Glutamatergic neuron (in vitro differentiated cells): ENCODE results near the gene TNPO1. TPM values are rescaled to one million over a fixed set of nuclear protein-coding genes. Genes with fewer than 3 reads are reported as not detected.

ENCODE experiments used
- DNase-seq: peaks from one replicate; pipeline ENCODE4 v3.0.0; 2022
- H3K27ac Mint-ChIP-seq: one replicate; pipeline ENCODE4 v1.8.0; 2020; ENCODE audit warnings: mild to moderate bottlenecking, mixed read lengths, inconsistent platforms; ENCODE audit not compliant: unreplicated experiment
- H3K27me3 Mint-ChIP-seq: one replicate; pipeline ENCODE4 v1.8.0; 2020; ENCODE audit warnings: mild to moderate bottlenecking, moderate library complexity, mixed read lengths, inconsistent platforms; ENCODE audit not compliant: unreplicated experiment
- H3K36me3 Mint-ChIP-seq: one replicate; pipeline ENCODE4 v1.8.0; 2020; ENCODE audit warnings: mild to moderate bottlenecking, mixed read lengths, inconsistent platforms; ENCODE audit not compliant: unreplicated experiment
- H3K4me1 Mint-ChIP-seq: one replicate; pipeline ENCODE4 v1.8.0; 2020; ENCODE audit warnings: mild to moderate bottlenecking, low read depth, mixed read lengths, inconsistent platforms; ENCODE audit not compliant: unreplicated experiment
- H3K4me3 Mint-ChIP-seq: one replicate; pipeline ENCODE4 v1.8.0; 2020; ENCODE audit warnings: mild to moderate bottlenecking, mixed read lengths, inconsistent platforms; ENCODE audit not compliant: unreplicated experiment
- H3K9me3 Mint-ChIP-seq: one replicate; pipeline ENCODE4 v1.8.0; 2020; ENCODE audit warnings: mild to moderate bottlenecking, moderate library complexity, mixed read lengths, inconsistent platforms; ENCODE audit not compliant: unreplicated experiment
- total RNA-seq: library from RNA; stranded (reverse); fragmentation: NEBNext Ultra II Directional; extraction: Animal tissue kit (Norgen Biotek cat#: 25700); gene quantifications from one replicate; pipeline ENCODE4 v1.2.1, GENCODE V29; 2021; ENCODE audit not compliant: unreplicated experiment
- TF ChIP-seq, protein P1 (sequence below): fragments of 200-600 bp; sonication (generic); IDR thresholded peaks from one replicate; pipeline ENCODE4 v1.5.0; 2021; ENCODE audit not compliant: partially characterized antibody, unreplicated experiment

TNPO1 gene
- total RNA-seq, 1 donor from 2014 or later: 289 TPM

DNA sequence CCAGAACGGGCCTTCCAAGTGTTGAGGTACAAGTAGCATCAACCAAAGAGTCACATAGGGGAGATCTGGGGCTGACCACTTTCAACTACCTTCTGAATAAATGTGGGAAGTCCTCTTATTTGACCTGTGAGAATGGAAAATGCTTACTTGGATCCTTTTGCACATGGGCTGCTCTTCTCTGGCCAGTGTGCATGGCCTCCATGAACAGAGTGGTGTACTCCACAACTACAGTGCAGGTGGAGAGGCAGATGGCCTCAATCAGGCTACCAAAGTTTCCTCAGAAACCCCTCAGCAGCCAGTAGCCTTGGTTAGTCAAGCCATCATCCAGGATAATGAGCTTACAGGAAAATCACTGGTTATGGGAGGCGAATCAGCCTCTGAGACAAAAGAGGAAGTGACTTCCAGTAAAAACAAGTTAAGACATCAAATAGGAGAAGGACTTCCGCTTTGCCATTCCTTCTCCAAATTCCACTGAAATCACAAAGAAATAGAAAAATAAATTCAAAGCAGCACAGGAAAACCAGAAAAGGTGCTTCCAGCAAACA, 121.1 kb downstream of the TNPO1 start:
- Mint-ChIP-seq H3K4me1 (no peaks in the 10 kb centered on the region), H3K27ac (no peak overlapping the region), H3K36me3 (peaks cover 5% of the 10 kb centered on the region), H3K4me3 (no peak overlapping the region), H3K9me3 (peaks cover 8% of the 10 kb centered on the region), H3K27me3 (no peaks in the 10 kb centered on the region)
- no peak for DNase-seq
- TF ChIP-seq, protein P1, sequence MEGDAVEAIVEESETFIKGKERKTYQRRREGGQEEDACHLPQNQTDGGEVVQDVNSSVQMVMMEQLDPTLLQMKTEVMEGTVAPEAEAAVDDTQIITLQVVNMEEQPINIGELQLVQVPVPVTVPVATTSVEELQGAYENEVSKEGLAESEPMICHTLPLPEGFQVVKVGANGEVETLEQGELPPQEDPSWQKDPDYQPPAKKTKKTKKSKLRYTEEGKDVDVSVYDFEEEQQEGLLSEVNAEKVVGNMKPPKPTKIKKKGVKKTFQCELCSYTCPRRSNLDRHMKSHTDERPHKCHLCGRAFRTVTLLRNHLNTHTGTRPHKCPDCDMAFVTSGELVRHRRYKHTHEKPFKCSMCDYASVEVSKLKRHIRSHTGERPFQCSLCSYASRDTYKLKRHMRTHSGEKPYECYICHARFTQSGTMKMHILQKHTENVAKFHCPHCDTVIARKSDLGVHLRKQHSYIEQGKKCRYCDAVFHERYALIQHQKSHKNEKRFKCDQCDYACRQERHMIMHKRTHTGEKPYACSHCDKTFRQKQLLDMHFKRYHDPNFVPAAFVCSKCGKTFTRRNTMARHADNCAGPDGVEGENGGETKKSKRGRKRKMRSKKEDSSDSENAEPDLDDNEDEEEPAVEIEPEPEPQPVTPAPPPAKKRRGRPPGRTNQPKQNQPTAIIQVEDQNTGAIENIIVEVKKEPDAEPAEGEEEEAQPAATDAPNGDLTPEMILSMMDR: no peak

DNA sequence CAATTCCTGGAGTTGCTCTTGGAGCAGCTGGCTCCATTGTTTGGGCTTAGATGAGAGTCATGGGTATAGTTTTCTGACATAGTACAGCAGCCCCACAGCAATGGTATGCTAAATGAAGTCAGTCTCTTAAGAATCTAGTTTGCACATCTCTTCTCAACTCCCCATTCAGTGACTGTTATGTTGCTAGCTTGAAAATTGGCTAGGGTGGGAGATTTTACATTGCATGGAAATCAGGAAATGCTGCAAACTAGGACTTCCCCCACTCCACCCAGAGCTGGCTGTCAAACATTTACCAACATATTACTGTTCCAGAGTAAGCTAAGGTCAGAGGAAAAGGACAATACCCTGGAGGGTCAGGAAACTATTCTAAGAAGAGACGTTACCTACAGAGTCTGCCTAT, 121.7 kb downstream of the TNPO1 start:
- TF ChIP-seq, protein P1: no peak
- no peaks in the 10 kb centered on the region for H3K27me3 Mint-ChIP-seq
- H3K36me3 Mint-ChIP-seq: peaks cover 5% of the 10 kb centered on the region
- no peaks in the 10 kb centered on the region for H3K4me1 Mint-ChIP-seq
- H3K9me3 Mint-ChIP-seq: peaks cover 6% of the 10 kb centered on the region
- H3K4me3 Mint-ChIP-seq: no peak overlapping the region
- H3K27ac Mint-ChIP-seq: no peak overlapping the region
- no peak for DNase-seq

DNA sequence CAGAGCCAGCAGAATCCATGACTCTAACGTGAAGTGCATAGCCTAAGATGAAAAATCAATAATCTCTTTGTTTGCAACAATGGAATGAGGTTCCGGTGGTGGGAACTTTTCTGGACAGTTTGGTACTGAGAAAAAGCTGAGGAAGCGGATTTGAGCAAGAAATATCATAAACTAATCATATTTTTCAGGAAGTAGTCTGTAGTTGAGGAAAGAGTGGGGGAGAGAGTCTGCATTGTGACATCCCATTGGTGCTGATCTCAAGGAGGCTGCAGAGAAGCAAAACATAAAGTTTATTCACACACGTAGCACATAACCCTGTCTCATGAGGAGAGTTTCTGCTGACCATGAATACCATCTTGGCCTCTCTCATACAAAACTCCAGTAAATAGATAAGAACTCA, 123.6 kb downstream of the TNPO1 start:
- Mint-ChIP-seq H3K27me3 (no peaks in the 10 kb centered on the region), H3K4me3 (no peak overlapping the region), H3K4me1 (no peaks in the 10 kb centered on the region), H3K27ac (no peak overlapping the region), H3K36me3 (no peaks in the 10 kb centered on the region), H3K9me3 (no peaks in the 10 kb centered on the region)
- no peak for DNase-seq
- TF ChIP-seq, protein P1: no peak

DNA sequence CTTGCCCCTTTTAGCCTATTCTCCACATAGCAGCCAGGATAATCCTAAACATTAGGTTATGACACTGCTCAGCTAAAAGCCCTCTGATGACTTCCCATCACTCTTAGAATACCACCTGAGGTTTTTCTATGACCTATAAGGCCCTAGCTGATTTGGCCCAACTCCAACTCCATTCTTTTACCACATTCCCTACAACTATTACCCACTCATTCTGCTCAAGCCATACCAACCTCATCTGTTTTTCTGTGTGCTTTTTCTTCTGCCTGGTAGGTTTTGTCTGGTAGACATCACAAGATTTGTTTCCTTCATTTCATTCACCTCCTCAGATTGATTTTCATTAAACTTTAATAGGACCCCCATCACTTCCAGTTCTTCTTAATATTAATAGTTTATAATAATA, 126.8 kb downstream of the TNPO1 start:
- Mint-ChIP-seq H3K27me3 (no peaks in the 10 kb centered on the region), H3K4me3 (no peak overlapping the region), H3K36me3 (peaks cover under 1% of the 10 kb centered on the region), H3K9me3 (peaks cover under 1% of the 10 kb centered on the region), H3K4me1 (no peaks in the 10 kb centered on the region), H3K27ac (no peak overlapping the region)
- TF ChIP-seq, protein P1: no peak
- no peak for DNase-seq

DNA sequence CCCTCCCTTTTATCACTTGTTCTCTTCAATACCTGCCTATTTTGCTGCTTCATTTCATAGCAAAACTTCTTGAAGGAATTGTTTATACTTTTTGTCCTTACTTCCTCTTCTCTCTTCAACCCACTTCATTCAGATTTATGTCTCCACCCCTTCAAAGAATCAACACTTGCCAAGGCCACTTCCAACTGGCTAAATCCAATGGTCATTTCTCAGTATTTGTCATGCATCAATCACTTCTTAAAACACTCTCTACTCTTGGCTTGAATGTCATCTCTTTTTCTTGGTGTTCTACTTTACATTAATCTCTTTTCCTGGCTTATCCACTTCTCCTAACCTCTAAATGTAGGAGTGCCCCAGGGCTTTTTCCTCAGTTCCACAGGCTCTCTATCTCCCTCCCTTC, 131.0 kb downstream of the TNPO1 start:
- Mint-ChIP-seq H3K27ac (no peak overlapping the region), H3K9me3 (peaks cover 2% of the 10 kb centered on the region), H3K4me1 (no peaks in the 10 kb centered on the region), H3K27me3 (peaks cover 3% of the 10 kb centered on the region), H3K4me3 (no peak overlapping the region), H3K36me3 (peaks cover 3% of the 10 kb centered on the region)
- DNase-seq: no peak
- TF ChIP-seq, protein P1: no peak
